Left forelimb (tissue), 1 donor: ENCODE results near the gene MORC3.
"Not testable (repeated sequence)": the region's sequence is repeated elsewhere in the genome, so short reads cannot be mapped to it uniquely, and the experiment has no call there.

Experiments used
- DNase-seq: peaks from one replicate; pipeline ENCODE4 v3.0.0-alpha.2; 2018; ENCODE audit warnings: low spot score

Gene MORC3

GRCh38 chr21:36325373-36326010 is 5.5 kb downstream of the MORC3 start:
- no peak for DNase-seq

- no peak for DNase-seq
Observed at GRCh38 chr21:36330904-36331303, 10.9 kb downstream of the MORC3 start.

- no peak for DNase-seq
Observed at GRCh38 chr21:36337099-36337509, 17.1 kb downstream of the MORC3 start.

- no peak for DNase-seq
Observed at GRCh38 chr21:36338975-36339374, 19.0 kb downstream of the MORC3 start.

GRCh38 chr21:36342581-36342980 is 22.6 kb downstream of the MORC3 start:
- not testable (repeated sequence) for DNase-seq

- no peak for DNase-seq
Observed at GRCh38 chr21:36344931-36345330, 24.9 kb downstream of the MORC3 start.

- no peak for DNase-seq
Observed at GRCh38 chr21:36347278-36347961, 27.4 kb downstream of the MORC3 start.

GRCh38 chr21:36347962-36348328 is 27.9 kb downstream of the MORC3 start:
- DNase-seq: no peak

GRCh38 chr21:36349315-36349714 is 29.3 kb downstream of the MORC3 start:
- DNase-seq: no peak

GRCh38 chr21:36350282-36350910 is 30.4 kb downstream of the MORC3 start:
- DNase-seq: no peak

- DNase-seq: no peak
Observed at GRCh38 chr21:36354918-36355680, 35.1 kb downstream of the MORC3 start.

- DNase-seq: no peak
Observed at GRCh38 chr21:36355868-36356267, 35.9 kb downstream of the MORC3 start.

GRCh38 chr21:36359185-36359584 is 39.2 kb downstream of the MORC3 start:
- DNase-seq: no peak

- no peak for DNase-seq
Observed at GRCh38 chr21:36369064-36369685, 49.2 kb downstream of the MORC3 start.

GRCh38 chr21:36375994-36376393 is 56.0 kb downstream of the MORC3 start:
- no peak for DNase-seq

- no peak for DNase-seq
Observed at GRCh38 chr21:36377391-36377842, 57.4 kb downstream of the MORC3 start.

GRCh38 chr21:36379251-36379650 is 59.3 kb downstream of the MORC3 start:
- DNase-seq: no peak

GRCh38 chr21:36381841-36382589 is 62.0 kb downstream of the MORC3 start:
- DNase-seq: no peak

- not testable (repeated sequence) for DNase-seq
Observed at GRCh38 chr21:36382722-36383121, 62.7 kb downstream of the MORC3 start.

- DNase-seq: no peak
Observed at GRCh38 chr21:36384885-36385232, 64.9 kb downstream of the MORC3 start.

GRCh38 chr21:36385233-36386030 is 65.4 kb downstream of the MORC3 start, which contains the start of gene CHAF1B:
Gene CHAF1B, plus strand, starts transcription at chr21:36385392. Its CDS starts 745 bp downstream, at chr21:36386137.
- DNase-seq: peak; percentile 86
